Trophoblast cell (in vitro differentiated cells and primary cell): ENCODE data around the gene CERK.

Experiments
- DNase-seq, 2 donors: peaks; one replicate each; pipeline ENCODE4 v3.0.0-alpha.2; 2016
- H2AFZ ChIP-seq: 2 replicates; pipeline ENCODE4 v1.6.1; 2013; ENCODE audit warnings: low read length, moderate library complexity, mild to moderate bottlenecking; ENCODE audit not compliant: insufficient read depth, poor library complexity
- H2AK5ac ChIP-seq: 2 replicates; pipeline ENCODE4 v1.6.1; 2013; ENCODE audit warnings: mild to moderate bottlenecking, low read length
- H2BK120ac ChIP-seq: 2 replicates; pipeline ENCODE4 v1.6.1; 2013; ENCODE audit warnings: low read length, mild to moderate bottlenecking, moderate library complexity; ENCODE audit not compliant: insufficient read depth, poor library complexity
- H2BK12ac ChIP-seq: 2 replicates; pipeline ENCODE4 v1.6.1; 2013; ENCODE audit warnings: mild to moderate bottlenecking, low read length, moderate library complexity
- H2BK5ac ChIP-seq: 2 replicates; pipeline ENCODE4 v1.6.1; 2013; ENCODE audit warnings: low read length, low read depth, moderate library complexity, mild to moderate bottlenecking; ENCODE audit not compliant: poor library complexity
- H3K14ac ChIP-seq: 2 replicates; pipeline ENCODE4 v1.6.1; 2013; ENCODE audit warnings: mild to moderate bottlenecking, low read length
- H3K18ac ChIP-seq: 2 replicates; pipeline ENCODE4 v1.6.1; 2013; ENCODE audit warnings: mild to moderate bottlenecking, low read length
- H3K23ac ChIP-seq: 2 replicates; pipeline ENCODE4 v1.6.1; 2013; ENCODE audit warnings: low read length
- H3K27ac ChIP-seq: 2 replicates; pipeline ENCODE4 v1.5.1; 2013; ENCODE audit warnings: low read depth, mild to moderate bottlenecking, inconsistent platforms, low read length, moderate library complexity
- H3K27me3 ChIP-seq: 2 replicates; pipeline ENCODE4 v1.6.1; 2013; ENCODE audit warnings: inconsistent platforms, mild to moderate bottlenecking, low read length, moderate library complexity; ENCODE audit not compliant: insufficient read depth
- H3K36me3 ChIP-seq, 2 experiments: 1 replicate in 1 of 2; 2 replicates in 1 of 2; pipeline ENCODE4 v1.6.1; 2013; ENCODE audit warnings: low read length in 2 of 2, mild to moderate bottlenecking in 2 of 2, moderate library complexity in 1 of 2; ENCODE audit not compliant: insufficient read depth in 2 of 2, control insufficient read depth in 1 of 2
- H3K4ac ChIP-seq: 2 replicates; pipeline ENCODE4 v1.6.1; 2013; ENCODE audit warnings: low read depth, mild to moderate bottlenecking, low read length, moderate library complexity
- H3K4me1 ChIP-seq, 2 experiments: 1 replicate in 1 of 2; 2 replicates in 1 of 2; pipeline ENCODE4 v1.6.1; 2013; ENCODE audit warnings: low read length in 2 of 2, mild to moderate bottlenecking in 2 of 2, moderate library complexity in 1 of 2; ENCODE audit not compliant: insufficient read depth in 2 of 2, control insufficient read depth in 1 of 2
- H3K4me2 ChIP-seq: 2 replicates; pipeline ENCODE4 v1.6.1; 2013; ENCODE audit warnings: inconsistent platforms, mild to moderate bottlenecking, low read length, moderate library complexity
- H3K4me3 ChIP-seq: 2 replicates; pipeline ENCODE4 v1.5.1; 2013; ENCODE audit warnings: mild to moderate bottlenecking, low read depth, low read length, inconsistent platforms
- H3K79me1 ChIP-seq: one replicate; pipeline ENCODE4 v1.6.1; 2013; ENCODE audit warnings: low read length
- H3K79me2 ChIP-seq: 2 replicates; pipeline ENCODE4 v1.6.1; 2013; ENCODE audit warnings: low read length, mild to moderate bottlenecking; ENCODE audit not compliant: control insufficient read depth, insufficient read depth, poor library complexity
- H3K9ac ChIP-seq: 2 replicates; pipeline ENCODE4 v1.6.1; 2013; ENCODE audit warnings: mild to moderate bottlenecking, low read length
- H3K9me3 ChIP-seq: 2 replicates; pipeline ENCODE4 v1.6.1; 2013; ENCODE audit warnings: low read depth, mild to moderate bottlenecking, control low read depth, inconsistent platforms, low read length; ENCODE audit not compliant: insufficient read depth
- H4K12ac ChIP-seq: 2 replicates; pipeline ENCODE4 v1.6.1; 2013; ENCODE audit warnings: low read depth, mild to moderate bottlenecking, low read length, moderate library complexity
- H4K8ac ChIP-seq: 2 replicates; pipeline ENCODE4 v1.6.1; 2013; ENCODE audit warnings: low read depth, mild to moderate bottlenecking, low read length, moderate library complexity
- H4K91ac ChIP-seq: one replicate; pipeline ENCODE4 v1.6.1; 2013; ENCODE audit warnings: low read depth, mild to moderate bottlenecking, low read length, moderate library complexity
- WGBS: extraction: QIAGEN DNeasy Blood & Tissue Kit; methylation state at CpG from one replicate; pipeline ENCODE4 v1.1.7; 2013; ENCODE audit warnings: missing lambda C conversion rate; ENCODE audit not compliant: insufficient read length, insufficient coverage; ENCODE audit errors: extremely low coverage; 5-methylcytosine and 5-hydroxymethylcytosine counted together

Gene CERK

DNA sequence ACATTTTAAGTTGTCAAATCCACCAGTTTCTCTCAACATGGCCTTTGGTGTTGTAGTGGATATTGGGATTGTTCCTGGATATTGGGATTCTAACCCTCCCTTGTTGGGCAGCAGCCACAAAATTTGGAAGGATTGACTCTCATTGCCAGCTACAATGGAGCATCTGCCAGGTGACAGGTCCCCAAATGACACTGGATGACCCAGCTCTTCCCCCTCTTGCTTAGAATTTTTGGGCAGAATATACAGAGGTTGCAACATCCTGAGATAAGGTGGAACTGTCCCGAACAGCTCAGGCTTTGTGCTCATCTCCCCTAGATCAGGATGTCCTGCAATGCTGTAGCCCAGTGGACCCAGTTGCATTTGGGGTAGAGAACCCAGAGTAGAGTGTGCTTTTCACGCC is 19.1 kb upstream of the CERK start:
- Histone ChIP-seq H3K9me3 (peaks cover 14% of the 10 kb centered on the region), H3K9ac (no peak overlapping the region), H2AFZ (no peak overlapping the region), H3K79me1 (peaks cover 1% of the 10 kb centered on the region), H3K27ac (no peak overlapping the region), H3K4me2 (no peak overlapping the region), H4K8ac (no peak overlapping the region), H4K91ac (no peak overlapping the region), H3K79me2 (peaks cover 3% of the 10 kb centered on the region), H3K27me3 (no peaks in the 10 kb centered on the region), H3K23ac (no peak overlapping the region), H2BK120ac (no peak overlapping the region), H4K12ac (no peak overlapping the region), H3K4ac (no peak overlapping the region), H2BK5ac (no peak overlapping the region), H3K18ac (no peak overlapping the region), H3K4me1 (peaks cover 7 to 14% of the 10 kb centered on the region in 2 experiments), H3K14ac (no peak overlapping the region), H2AK5ac (no peak overlapping the region), H2BK12ac (no peak overlapping the region), H3K4me3 (no peak overlapping the region), H3K36me3 (no peaks in the 10 kb centered on the region)
- DNase-seq: no peak
- WGBS: no CpG with 5 or more reads among the region's 2 CpGs

DNA sequence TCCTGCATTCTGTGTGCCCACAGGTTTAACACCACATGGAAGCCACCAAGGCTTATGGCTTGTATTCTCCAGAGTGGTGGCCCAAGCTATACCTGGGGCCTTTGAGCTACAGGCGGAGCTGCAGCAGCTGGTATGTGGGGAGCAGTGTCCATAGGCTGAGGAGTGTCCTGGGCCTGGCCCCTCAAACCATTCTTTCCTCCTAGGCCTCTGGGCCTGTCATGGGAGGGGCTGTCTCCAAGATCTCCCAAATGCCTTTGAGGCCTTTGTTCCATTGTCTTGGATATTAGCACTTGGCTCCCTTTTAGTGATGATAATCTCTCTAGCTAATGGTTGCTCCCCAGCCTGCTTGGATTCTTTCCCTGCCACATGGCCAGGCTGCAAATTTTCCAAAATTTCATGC is 18.0 kb upstream of the CERK start:
- Histone ChIP-seq H3K9me3 (peaks cover 17% of the 10 kb centered on the region), H3K79me2 (no peaks in the 10 kb centered on the region), H3K14ac (no peak overlapping the region), H3K79me1 (no peaks in the 10 kb centered on the region), H4K91ac (no peak overlapping the region), H2AK5ac (no peak overlapping the region), H2BK120ac (no peak overlapping the region), H3K27ac (no peak overlapping the region), H3K4me3 (no peak overlapping the region), H2BK5ac (no peak overlapping the region), H3K36me3 (no peaks in the 10 kb centered on the region), H3K4ac (no peak overlapping the region), H3K27me3 (no peaks in the 10 kb centered on the region), H2AFZ (no peak overlapping the region), H3K9ac (no peak overlapping the region), H4K8ac (no peak overlapping the region), H3K4me1 (peaks cover 4 to 12% of the 10 kb centered on the region in 2 experiments), H3K23ac (no peak overlapping the region), H3K18ac (no peak overlapping the region), H3K4me2 (no peak overlapping the region), H4K12ac (no peak overlapping the region), H2BK12ac (no peak overlapping the region)
- no peak for DNase-seq
- no CpG with 5 or more reads among the region's 1 CpG for WGBS

DNA sequence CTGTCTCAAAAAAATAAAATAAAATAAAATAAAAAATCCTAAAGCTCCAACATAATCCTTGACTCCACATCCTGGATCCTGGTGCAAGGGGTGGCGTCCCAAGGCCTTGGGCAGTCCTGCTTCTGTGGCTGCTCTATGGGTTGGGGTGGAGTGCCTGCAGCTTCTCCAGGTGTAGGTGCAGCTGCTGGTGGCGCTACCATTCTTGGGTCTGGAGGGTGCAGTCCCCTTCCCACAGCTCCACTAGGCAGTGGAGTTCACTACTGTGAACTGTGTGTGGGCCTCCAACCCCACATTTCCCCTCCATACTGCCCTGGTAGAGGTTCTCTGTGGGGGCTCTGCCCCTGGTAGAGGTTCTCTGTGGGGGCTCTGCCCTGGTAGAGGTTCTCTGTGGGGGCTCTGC is 17.5 kb upstream of the CERK start:
- H3K4me1 ChIP-seq: peaks cover 4 to 15% of the 10 kb centered on the region in 2 experiments
- H3K18ac ChIP-seq: no peak overlapping the region
- H3K23ac ChIP-seq: no peak overlapping the region
- no peaks in the 10 kb centered on the region for H3K27me3 ChIP-seq
- H3K9ac ChIP-seq: no peak overlapping the region
- H3K79me1 ChIP-seq: no peaks in the 10 kb centered on the region
- no CpG with 5 or more reads among the region's 2 CpGs for WGBS
- no peaks in the 10 kb centered on the region for H3K36me3 ChIP-seq
- H2BK5ac ChIP-seq: no peak overlapping the region
- H3K4me2 ChIP-seq: no peak overlapping the region
- no peak overlapping the region for H2BK120ac ChIP-seq
- no peak overlapping the region for H4K91ac ChIP-seq
- no peak overlapping the region for H4K12ac ChIP-seq
- H3K27ac ChIP-seq: no peak overlapping the region
- H3K4me3 ChIP-seq: no peak overlapping the region
- no peak overlapping the region for H2AFZ ChIP-seq
- no peak overlapping the region for H3K14ac ChIP-seq
- H3K4ac ChIP-seq: no peak overlapping the region
- no peak overlapping the region for H2AK5ac ChIP-seq
- peaks cover 17% of the 10 kb centered on the region for H3K9me3 ChIP-seq
- DNase-seq: no peak
- H4K8ac ChIP-seq: no peak overlapping the region
- H3K79me2 ChIP-seq: no peaks in the 10 kb centered on the region
- H2BK12ac ChIP-seq: no peak overlapping the region

DNA sequence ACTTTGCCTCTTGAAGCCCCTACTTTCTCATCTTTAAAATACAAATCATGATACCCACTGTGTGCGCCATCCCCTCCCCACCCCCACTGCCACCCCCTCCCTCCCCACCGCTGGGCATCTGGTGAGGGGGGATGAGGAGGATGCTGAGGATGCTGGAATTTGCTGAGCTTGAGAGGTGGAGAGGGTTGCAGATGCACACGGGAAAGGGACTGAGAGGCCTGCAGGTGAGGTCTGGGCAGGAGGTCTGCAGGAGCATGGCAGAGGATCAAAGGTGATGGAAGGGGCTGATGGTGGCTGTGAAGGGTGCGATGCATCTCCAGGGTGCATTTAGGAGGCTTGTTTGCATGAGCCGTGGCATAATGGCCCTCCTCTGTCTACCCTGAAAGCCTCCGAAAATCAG is 16.8 kb upstream of the CERK start:
- no peak overlapping the region for H2BK12ac ChIP-seq
- H2BK5ac ChIP-seq: no peak overlapping the region
- no peak overlapping the region for H3K14ac ChIP-seq
- H3K23ac ChIP-seq: no peak overlapping the region
- H3K36me3 ChIP-seq: no peaks in the 10 kb centered on the region
- H3K18ac ChIP-seq: no peak overlapping the region
- H3K4me1 ChIP-seq: peaks cover 9 to 22% of the 10 kb centered on the region in 2 experiments
- H3K79me1 ChIP-seq: peaks cover 3% of the 10 kb centered on the region
- H4K91ac ChIP-seq: no peak overlapping the region
- H3K9me3 ChIP-seq: peaks cover 17% of the 10 kb centered on the region
- no CpG with 5 or more reads among the region's 6 CpGs for WGBS
- H3K79me2 ChIP-seq: no peaks in the 10 kb centered on the region
- H3K27me3 ChIP-seq: no peaks in the 10 kb centered on the region
- no peak overlapping the region for H2BK120ac ChIP-seq
- H3K27ac ChIP-seq: no peak overlapping the region
- no peak overlapping the region for H3K4me2 ChIP-seq
- H3K4me3 ChIP-seq: no peak overlapping the region
- DNase-seq: no peak
- H3K9ac ChIP-seq: no peak overlapping the region
- H2AFZ ChIP-seq: no peak overlapping the region
- H4K12ac ChIP-seq: no peak overlapping the region
- no peak overlapping the region for H2AK5ac ChIP-seq
- H3K4ac ChIP-seq: no peak overlapping the region
- no peak overlapping the region for H4K8ac ChIP-seq
